HL-60 (cell line): ENCODE data around the gene PITX2.

Experiments
- GABPA ChIP-seq: IDR thresholded peaks from 2 replicates; pipeline ENCODE4 v1.6.1; 2012; ENCODE audit warnings: low read depth
- POLR2AphosphoS5 ChIP-seq: IDR thresholded peaks from 2 replicates; pipeline ENCODE4 v1.6.1; 2012; ENCODE audit warnings: low read depth
- TF ChIP-seq, protein P1 (sequence below): IDR thresholded peaks from one replicate; pipeline ENCODE4 v1.5.1; 2011; ENCODE audit warnings: low read length, control low read depth, inconsistent platforms; ENCODE audit not compliant: insufficient read depth
- TF ChIP-seq, protein P2 (sequence below): IDR thresholded peaks from 2 replicates; pipeline ENCODE4 v1.6.1; 2012; ENCODE audit warnings: low read depth; ENCODE audit not compliant: insufficient replicate concordance

DNA sequence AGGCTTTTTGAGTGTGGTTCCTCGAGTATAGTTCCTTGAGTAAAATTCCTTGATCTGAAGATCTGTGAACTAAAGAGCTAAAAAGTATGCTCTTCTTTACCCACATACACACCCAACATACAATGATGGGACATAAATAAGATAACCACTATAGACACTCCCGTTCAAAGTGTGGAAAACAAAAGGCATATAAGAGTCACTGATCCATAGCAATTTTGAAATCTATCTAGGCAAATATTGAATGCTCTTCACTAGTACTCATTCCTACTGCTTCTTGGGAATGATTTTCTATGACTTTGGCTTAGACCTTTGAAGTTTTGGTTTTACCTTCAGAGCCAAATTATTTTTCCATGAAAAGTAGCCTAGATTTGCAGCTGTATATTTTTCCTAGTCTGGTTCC is 26.4 kb downstream of the PITX2 start:
- TF ChIP-seq, protein P1, sequence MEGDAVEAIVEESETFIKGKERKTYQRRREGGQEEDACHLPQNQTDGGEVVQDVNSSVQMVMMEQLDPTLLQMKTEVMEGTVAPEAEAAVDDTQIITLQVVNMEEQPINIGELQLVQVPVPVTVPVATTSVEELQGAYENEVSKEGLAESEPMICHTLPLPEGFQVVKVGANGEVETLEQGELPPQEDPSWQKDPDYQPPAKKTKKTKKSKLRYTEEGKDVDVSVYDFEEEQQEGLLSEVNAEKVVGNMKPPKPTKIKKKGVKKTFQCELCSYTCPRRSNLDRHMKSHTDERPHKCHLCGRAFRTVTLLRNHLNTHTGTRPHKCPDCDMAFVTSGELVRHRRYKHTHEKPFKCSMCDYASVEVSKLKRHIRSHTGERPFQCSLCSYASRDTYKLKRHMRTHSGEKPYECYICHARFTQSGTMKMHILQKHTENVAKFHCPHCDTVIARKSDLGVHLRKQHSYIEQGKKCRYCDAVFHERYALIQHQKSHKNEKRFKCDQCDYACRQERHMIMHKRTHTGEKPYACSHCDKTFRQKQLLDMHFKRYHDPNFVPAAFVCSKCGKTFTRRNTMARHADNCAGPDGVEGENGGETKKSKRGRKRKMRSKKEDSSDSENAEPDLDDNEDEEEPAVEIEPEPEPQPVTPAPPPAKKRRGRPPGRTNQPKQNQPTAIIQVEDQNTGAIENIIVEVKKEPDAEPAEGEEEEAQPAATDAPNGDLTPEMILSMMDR: no peak
- TF ChIP-seq POLR2AphosphoS5: no peak
- no peak for TF ChIP-seq GABPA
- TF ChIP-seq, protein P2, sequence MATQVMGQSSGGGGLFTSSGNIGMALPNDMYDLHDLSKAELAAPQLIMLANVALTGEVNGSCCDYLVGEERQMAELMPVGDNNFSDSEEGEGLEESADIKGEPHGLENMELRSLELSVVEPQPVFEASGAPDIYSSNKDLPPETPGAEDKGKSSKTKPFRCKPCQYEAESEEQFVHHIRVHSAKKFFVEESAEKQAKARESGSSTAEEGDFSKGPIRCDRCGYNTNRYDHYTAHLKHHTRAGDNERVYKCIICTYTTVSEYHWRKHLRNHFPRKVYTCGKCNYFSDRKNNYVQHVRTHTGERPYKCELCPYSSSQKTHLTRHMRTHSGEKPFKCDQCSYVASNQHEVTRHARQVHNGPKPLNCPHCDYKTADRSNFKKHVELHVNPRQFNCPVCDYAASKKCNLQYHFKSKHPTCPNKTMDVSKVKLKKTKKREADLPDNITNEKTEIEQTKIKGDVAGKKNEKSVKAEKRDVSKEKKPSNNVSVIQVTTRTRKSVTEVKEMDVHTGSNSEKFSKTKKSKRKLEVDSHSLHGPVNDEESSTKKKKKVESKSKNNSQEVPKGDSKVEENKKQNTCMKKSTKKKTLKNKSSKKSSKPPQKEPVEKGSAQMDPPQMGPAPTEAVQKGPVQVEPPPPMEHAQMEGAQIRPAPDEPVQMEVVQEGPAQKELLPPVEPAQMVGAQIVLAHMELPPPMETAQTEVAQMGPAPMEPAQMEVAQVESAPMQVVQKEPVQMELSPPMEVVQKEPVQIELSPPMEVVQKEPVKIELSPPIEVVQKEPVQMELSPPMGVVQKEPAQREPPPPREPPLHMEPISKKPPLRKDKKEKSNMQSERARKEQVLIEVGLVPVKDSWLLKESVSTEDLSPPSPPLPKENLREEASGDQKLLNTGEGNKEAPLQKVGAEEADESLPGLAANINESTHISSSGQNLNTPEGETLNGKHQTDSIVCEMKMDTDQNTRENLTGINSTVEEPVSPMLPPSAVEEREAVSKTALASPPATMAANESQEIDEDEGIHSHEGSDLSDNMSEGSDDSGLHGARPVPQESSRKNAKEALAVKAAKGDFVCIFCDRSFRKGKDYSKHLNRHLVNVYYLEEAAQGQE: no peak
